SK-N-MC (cell line): Measurements from ENCODE around the gene ABTB2.

Experiments used
- EZH2 ChIP-seq: fragments of 200-600 bp; sonication (generic); IDR thresholded peaks from one replicate; pipeline ENCODE4 v1.6.1; 2017; ENCODE audit warnings: antibody characterized with exemption
- POLR2AphosphoS5 ChIP-seq: IDR thresholded peaks from 2 replicates; pipeline ENCODE4 v1.6.1; 2012; ENCODE audit warnings: mild to moderate bottlenecking, low read depth, low read length, borderline replicate concordance

GRCh38 chr11:34290926-34291325, 66.9 kb downstream of the ABTB2 start:
- TF ChIP-seq EZH2 (no peak), POLR2AphosphoS5 (no peak)
